HepG2 (cell line): ENCODE results near the gene SDE2.

ENCODE experiments used
- HOXA7 ChIP-seq: sonication (generic); formaldehyde crosslinking; IDR thresholded peaks from 2 replicates; pipeline ENCODE4 v1.8.1; 2022; ENCODE audit warnings: mild to moderate bottlenecking, missing genetic modification reagents, moderate library complexity
- MATR3 ChIP-seq: sonication (generic); formaldehyde crosslinking; IDR thresholded peaks from 2 replicates; pipeline ENCODE4 v1.4.0; 2020; ENCODE audit warnings: missing genetic modification reagents
- ZFY ChIP-seq: sonication (generic); formaldehyde crosslinking; IDR thresholded peaks from 2 replicates; pipeline ENCODE4 v1.4.0; 2020; ENCODE audit warnings: missing genetic modification reagents
- ZNF275 ChIP-seq: sonication (generic); formaldehyde crosslinking; IDR thresholded peaks from 2 replicates; pipeline ENCODE4 v1.8.0; 2022; ENCODE audit warnings: missing genetic modification reagents, mild to moderate bottlenecking, inconsistent platforms, borderline replicate concordance
- ZNF510 ChIP-seq: sonication (generic); formaldehyde crosslinking; IDR thresholded peaks from 2 replicates; pipeline ENCODE4 v1.4.0; 2020; ENCODE audit warnings: low read depth, mild to moderate bottlenecking, missing genetic modification reagents

GRCh38 chr1:225953315-225953714 is 45.8 kb downstream of the SDE2 start:
- no peak for TF ChIP-seq ZFY (CRISPR knock-in tag)
- no peak for TF ChIP-seq HOXA7 (CRISPR knock-in tag)
- TF ChIP-seq MATR3 (CRISPR knock-in tag), result no peak
- no peak for TF ChIP-seq ZNF510 (CRISPR knock-in tag)
- TF ChIP-seq ZNF275 (CRISPR knock-in tag), result no peak
